Kidney (tissue), 14 donors: ENCODE data around the gene HOPX. TPM values are rescaled to one million over a fixed set of nuclear protein-coding genes. Genes with fewer than 3 reads are reported as not detected.
A peak's percentile ranks its signal among the peaks of the same experiment; 100 is the strongest.

Experiments used
- DNase-seq, 5 donors: peaks; one replicate each; pipeline ENCODE4 v3.0.0-alpha.2; 2013 to 2020
- FAIRE-seq: peaks from 2 replicates; lab custom pipeline; 2012; peaks lifted over from hg19 to GRCh38; lab: Jason Lieb, UNC
- H3K27ac ChIP-seq, 2 donors: one replicate each; pipeline ENCODE4 v1.7.0; 2013; ENCODE audit warnings: low read depth in 2 of 2, low read length in 2 of 2, inconsistent platforms in 1 of 2
- H3K27me3 ChIP-seq: one replicate; pipeline ENCODE4 v1.7.1; 2013; ENCODE audit warnings: low read length, inconsistent platforms; ENCODE audit not compliant: control insufficient read depth, insufficient read depth
- H3K36me3 ChIP-seq, 3 donors: one replicate each; pipeline versions ENCODE4 v1.7.0 to v1.7.1; 2013; ENCODE audit warnings: low read length in 3 of 3, control low read depth in 1 of 3, inconsistent platforms in 1 of 3; ENCODE audit not compliant: insufficient read depth in 3 of 3, control insufficient read depth in 2 of 3
- H3K4me1 ChIP-seq, 3 donors: one replicate each; pipeline versions ENCODE4 v1.7.0 to v1.7.1; 2013; ENCODE audit warnings: low read length in 3 of 3, inconsistent platforms in 1 of 3, low read depth in 1 of 3; ENCODE audit not compliant: control insufficient read depth in 2 of 3, insufficient read depth in 2 of 3
- H3K4me3 ChIP-seq, 3 donors: one replicate each; pipeline versions ENCODE4 v1.7.0 to v1.8.1; 2013; ENCODE audit warnings: low read length in 3 of 3, control low read depth in 1 of 3, inconsistent platforms in 1 of 3
- H3K9ac ChIP-seq, 3 donors: one replicate each; pipeline versions ENCODE4 v1.7.0 to v1.7.1; 2013; ENCODE audit warnings: low read length in 3 of 3, control low read depth in 1 of 3, inconsistent platforms in 1 of 3
- H3K9me3 ChIP-seq, 3 donors: one replicate each; pipeline versions ENCODE4 v1.7.0 to v1.7.1; 2013; ENCODE audit warnings: low read length in 3 of 3, control low read depth in 1 of 3, inconsistent platforms in 1 of 3; ENCODE audit not compliant: control insufficient read depth in 2 of 3, insufficient read depth in 1 of 3
- CTCF ChIP-seq: IDR thresholded peaks from 3 replicates; pipeline ENCODE4 v1.5.1; 2012; ENCODE audit warnings: mild to moderate bottlenecking, moderate library complexity, borderline replicate concordance; ENCODE audit not compliant: insufficient read depth; ENCODE audit errors: extremely low read depth
- intact Hi-C: fragments of 100-400 bp; cut with DNase I; formaldehyde crosslinking; loops from one replicate; pipeline ENCODE4 v1.11.1; 2022
- polyA plus RNA-seq: library from polyadenylated mRNA; stranded (reverse); fragments of 350-450 nt; fragmentation: Illumina TruSeq; extraction: RNeasy Lipid Tissue Mini Kit (QIAGEN cat#74804); gene quantifications from one replicate; pipeline ENCODE4 v1.2.3, GENCODE V29; 2014; ENCODE audit warnings: low read depth, low replicate concordance; ENCODE audit not compliant: insufficient read depth
- total RNA-seq: library from RNA; stranded (reverse); fragmentation: NEBNext Ultra II Directional; extraction: Animal tissue kit (Norgen Biotek cat#: 25700); gene quantifications from one replicate; pipeline ENCODE4 v1.2.1, GENCODE V29; 2021
- donor health status: control.
- donor health status: control.
- donor health status: control.
- donor health status: control.
- donor health status: control.
- donor health status: DM: yes; HTN: yes; CAD: no.
- donor health status: Normal renal cell carcinoma (clear cell type).

HOPX gene
- total and polyA plus RNA-seq, 2 donors from 2014 or later = 8.9 to 17.6 TPM

- no peak overlapping the region for H3K27ac ChIP-seq
- DNase-seq = no peak
- intact Hi-C loops = no loop called here
- no peak for TF ChIP-seq CTCF
- no peaks in the 10 kb centered on the region for H3K4me1 ChIP-seq
- no peak overlapping the region for H3K9ac ChIP-seq
- FAIRE-seq = no peak
- no peaks in the 10 kb centered on the region for H3K9me3 ChIP-seq
- H3K36me3 ChIP-seq = no peaks in the 10 kb centered on the region
- H3K4me3 ChIP-seq = no peak overlapping the region
- no peaks in the 10 kb centered on the region for H3K27me3 ChIP-seq
Measured at GRCh38 chr4:56684320-56685050, 3.4 kb upstream of the HOPX start.

GRCh38 chr4:56683455-56683854 lies 2.4 kb upstream of the HOPX start:
- no peak overlapping the region for H3K9ac ChIP-seq
- intact Hi-C loops = no loop called here
- no peaks in the 10 kb centered on the region for H3K4me1 ChIP-seq
- H3K9me3 ChIP-seq = no peaks in the 10 kb centered on the region
- no peaks in the 10 kb centered on the region for H3K27me3 ChIP-seq
- H3K4me3 ChIP-seq = no peak overlapping the region
- no peak for TF ChIP-seq CTCF
- H3K36me3 ChIP-seq = no peaks in the 10 kb centered on the region
- DNase-seq (no peak), FAIRE-seq (no peak)
- H3K27ac ChIP-seq = no peak overlapping the region

- intact Hi-C loops = no loop called here
- Histone ChIP-seq H3K4me3 (peak overlapping the region in 1 of 3 donors; percentile 9), H3K4me1 (no peaks in the 10 kb centered on the region), H3K27ac (no peak overlapping the region), H3K27me3 (no peaks in the 10 kb centered on the region), H3K9ac (no peak overlapping the region), H3K36me3 (no peaks in the 10 kb centered on the region), H3K9me3 (no peaks in the 10 kb centered on the region)
- FAIRE-seq (no peak), DNase-seq (no peak)
- TF ChIP-seq CTCF = no peak
Measured at GRCh38 chr4:56681853-56682525, 893 bp upstream of the HOPX start.
